SU-DHL-6 (cell line): ENCODE data around the gene ISCA1.

Experiments
- EZH2phosphoT487 ChIP-seq: fragments of 200-600 bp; sonication (generic), shearing (Covaris generic); conservative IDR thresholded peaks from 2 replicates; pipeline ENCODE4 v1.6.1; 2018; ENCODE audit warnings: mild to moderate bottlenecking, antibody characterized with exemption, low read length, moderate library complexity, mixed read lengths
- TF ChIP-seq, protein P1 (sequence below): fragments of 200-600 bp; sonication (generic); IDR thresholded peaks from one replicate; pipeline ENCODE4 v1.5.1; 2017; ENCODE audit warnings: antibody characterized with exemption, mild to moderate bottlenecking, low read length, moderate library complexity; ENCODE audit not compliant: insufficient read depth, poor library complexity, severe bottlenecking

DNA sequence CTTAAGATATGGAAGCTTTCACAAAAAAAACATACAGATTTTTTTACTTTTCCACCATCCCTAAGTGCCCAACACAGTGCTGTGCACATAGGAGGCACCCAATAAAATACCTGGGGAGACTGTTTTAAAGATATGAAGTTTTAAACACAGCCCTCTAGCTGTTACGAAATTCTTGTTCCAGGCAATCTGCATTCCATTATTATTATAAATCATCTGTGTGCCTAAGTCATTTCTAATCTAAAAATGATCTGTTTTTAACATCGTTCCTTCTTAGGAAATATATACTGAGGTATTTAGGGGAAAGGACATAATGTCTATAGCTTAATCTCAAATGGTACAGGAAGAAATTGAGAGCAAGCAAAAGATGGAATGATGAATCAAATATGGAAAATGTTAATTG, 32.7 kb upstream of the ISCA1 start:
- TF ChIP-seq, protein P1, sequence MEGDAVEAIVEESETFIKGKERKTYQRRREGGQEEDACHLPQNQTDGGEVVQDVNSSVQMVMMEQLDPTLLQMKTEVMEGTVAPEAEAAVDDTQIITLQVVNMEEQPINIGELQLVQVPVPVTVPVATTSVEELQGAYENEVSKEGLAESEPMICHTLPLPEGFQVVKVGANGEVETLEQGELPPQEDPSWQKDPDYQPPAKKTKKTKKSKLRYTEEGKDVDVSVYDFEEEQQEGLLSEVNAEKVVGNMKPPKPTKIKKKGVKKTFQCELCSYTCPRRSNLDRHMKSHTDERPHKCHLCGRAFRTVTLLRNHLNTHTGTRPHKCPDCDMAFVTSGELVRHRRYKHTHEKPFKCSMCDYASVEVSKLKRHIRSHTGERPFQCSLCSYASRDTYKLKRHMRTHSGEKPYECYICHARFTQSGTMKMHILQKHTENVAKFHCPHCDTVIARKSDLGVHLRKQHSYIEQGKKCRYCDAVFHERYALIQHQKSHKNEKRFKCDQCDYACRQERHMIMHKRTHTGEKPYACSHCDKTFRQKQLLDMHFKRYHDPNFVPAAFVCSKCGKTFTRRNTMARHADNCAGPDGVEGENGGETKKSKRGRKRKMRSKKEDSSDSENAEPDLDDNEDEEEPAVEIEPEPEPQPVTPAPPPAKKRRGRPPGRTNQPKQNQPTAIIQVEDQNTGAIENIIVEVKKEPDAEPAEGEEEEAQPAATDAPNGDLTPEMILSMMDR, result no peak
- TF ChIP-seq EZH2phosphoT487, result no peak
